ENCODE results near the gene TP73. TPM values are rescaled to one million over a fixed set of nuclear protein-coding genes. Genes with fewer than 3 reads are reported as not detected.

Gene TP73
- total RNA-seq, 1 donor from 2014 or later = not detected

GRCh38 chr1:3654549-3655281 is 2.4 kb downstream of the TP73 start:
- Mint-ChIP-seq H3K27ac (ENCODE audit: unreplicated experiment) (no peak overlapping the region), H3K36me3 (ENCODE audit: low read depth, unreplicated experiment) (no peaks in the 10 kb centered on the region), H3K4me3 (ENCODE audit: unreplicated experiment) (no peak overlapping the region), H3K27me3 (ENCODE audit: unreplicated experiment) (peaks cover 19% of the 10 kb centered on the region), H3K4me1 (ENCODE audit: unreplicated experiment) (peaks cover 2% of the 10 kb centered on the region), H3K9me3 (ENCODE audit: unreplicated experiment) (no peaks in the 10 kb centered on the region)
- no peak for TF ChIP-seq CTCF (IDR thresholded peaks at IDR 0.05; ENCODE audit: unreplicated experiment)
- no peak for DNase-seq (ENCODE audit: low spot score)

- no peak for DNase-seq (ENCODE audit: low spot score)
- Mint-ChIP-seq H3K9me3 (ENCODE audit: unreplicated experiment) (no peaks in the 10 kb centered on the region), H3K27me3 (ENCODE audit: unreplicated experiment) (peaks cover 15% of the 10 kb centered on the region), H3K4me1 (ENCODE audit: unreplicated experiment) (no peaks in the 10 kb centered on the region), H3K4me3 (ENCODE audit: unreplicated experiment) (no peak overlapping the region), H3K27ac (ENCODE audit: unreplicated experiment) (no peak overlapping the region), H3K36me3 (ENCODE audit: low read depth, unreplicated experiment) (no peaks in the 10 kb centered on the region)
- TF ChIP-seq CTCF (IDR thresholded peaks at IDR 0.05; ENCODE audit: unreplicated experiment) = no peak
Observed at GRCh38 chr1:3656450-3657095, 4.3 kb downstream of the TP73 start.

- peaks cover 16% of the 10 kb centered on the region for H3K27me3 Mint-ChIP-seq (ENCODE audit: unreplicated experiment)
- no peaks in the 10 kb centered on the region for H3K4me1 Mint-ChIP-seq (ENCODE audit: unreplicated experiment)
- H3K4me3 Mint-ChIP-seq (ENCODE audit: unreplicated experiment) = no peak overlapping the region
- no peaks in the 10 kb centered on the region for H3K9me3 Mint-ChIP-seq (ENCODE audit: unreplicated experiment)
- TF ChIP-seq CTCF (IDR thresholded peaks at IDR 0.05; ENCODE audit: unreplicated experiment) = no peak
- no peak overlapping the region for H3K27ac Mint-ChIP-seq (ENCODE audit: unreplicated experiment)
- H3K36me3 Mint-ChIP-seq (ENCODE audit: low read depth, unreplicated experiment) = no peaks in the 10 kb centered on the region
- DNase-seq (ENCODE audit: low spot score) = no peak
Observed at GRCh38 chr1:3657096-3657475, 4.8 kb downstream of the TP73 start.

GRCh38 chr1:3657578-3658230 is 5.4 kb downstream of the TP73 start:
- no peak for DNase-seq (ENCODE audit: low spot score)
- H3K4me1 Mint-ChIP-seq (ENCODE audit: unreplicated experiment) = no peaks in the 10 kb centered on the region
- H3K36me3 Mint-ChIP-seq (ENCODE audit: low read depth, unreplicated experiment) = no peaks in the 10 kb centered on the region
- no peak overlapping the region for H3K4me3 Mint-ChIP-seq (ENCODE audit: unreplicated experiment)
- TF ChIP-seq CTCF (IDR thresholded peaks at IDR 0.05; ENCODE audit: unreplicated experiment) = no peak
- H3K9me3 Mint-ChIP-seq (ENCODE audit: unreplicated experiment) = no peaks in the 10 kb centered on the region
- peaks cover 17% of the 10 kb centered on the region for H3K27me3 Mint-ChIP-seq (ENCODE audit: unreplicated experiment)
- H3K27ac Mint-ChIP-seq (ENCODE audit: unreplicated experiment) = no peak overlapping the region

- H3K9me3 Mint-ChIP-seq (ENCODE audit: unreplicated experiment) = no peaks in the 10 kb centered on the region
- no peak overlapping the region for H3K4me3 Mint-ChIP-seq (ENCODE audit: unreplicated experiment)
- H3K36me3 Mint-ChIP-seq (ENCODE audit: low read depth, unreplicated experiment) = no peaks in the 10 kb centered on the region
- H3K27ac Mint-ChIP-seq (ENCODE audit: unreplicated experiment) = no peak overlapping the region
- no peak for TF ChIP-seq CTCF (IDR thresholded peaks at IDR 0.05; ENCODE audit: unreplicated experiment)
- H3K27me3 Mint-ChIP-seq (ENCODE audit: unreplicated experiment) = peaks cover 17% of the 10 kb centered on the region
- H3K4me1 Mint-ChIP-seq (ENCODE audit: unreplicated experiment) = no peaks in the 10 kb centered on the region
- no peak for DNase-seq (ENCODE audit: low spot score)
Observed at GRCh38 chr1:3658231-3658615, 5.9 kb downstream of the TP73 start.

Measured in endothelial cell (in vitro differentiated cells).